ENCODE data around the gene VPS37B. TPM values are rescaled to one million over a fixed set of nuclear protein-coding genes. Genes with fewer than 3 reads are reported as not detected.

VPS37B gene
- total RNA-seq, 1 experiment from 2014 or later: 104 TPM

- peak; percentile 78 for DNase-seq
- Mint-ChIP-seq H3K27ac (ENCODE audit: unreplicated experiment) (peak overlapping the region; percentile 98), H3K9me3 (ENCODE audit: low read depth, unreplicated experiment) (no peaks in the 10 kb centered on the region), H3K4me3 (ENCODE audit: low read depth, unreplicated experiment) (peak overlapping the region; percentile 100), H3K27me3 (ENCODE audit: unreplicated experiment) (no peaks in the 10 kb centered on the region), H3K36me3 (ENCODE audit: insufficient read depth, unreplicated experiment) (peaks cover 75% of the 10 kb centered on the region), H3K4me1 (ENCODE audit: low read depth, unreplicated experiment) (peaks cover 82% of the 10 kb centered on the region)
- intact Hi-C loops (cut with micrococcal nuclease; ENCODE audit: unreplicated experiment): loop anchor here (1.0 to 10.0 kb wide), 4 partner anchors 11 to 348 kb away; partner anchors contain the start of genes MPHOSPH9 and MTRFR
- TF ChIP-seq, protein P1, sequence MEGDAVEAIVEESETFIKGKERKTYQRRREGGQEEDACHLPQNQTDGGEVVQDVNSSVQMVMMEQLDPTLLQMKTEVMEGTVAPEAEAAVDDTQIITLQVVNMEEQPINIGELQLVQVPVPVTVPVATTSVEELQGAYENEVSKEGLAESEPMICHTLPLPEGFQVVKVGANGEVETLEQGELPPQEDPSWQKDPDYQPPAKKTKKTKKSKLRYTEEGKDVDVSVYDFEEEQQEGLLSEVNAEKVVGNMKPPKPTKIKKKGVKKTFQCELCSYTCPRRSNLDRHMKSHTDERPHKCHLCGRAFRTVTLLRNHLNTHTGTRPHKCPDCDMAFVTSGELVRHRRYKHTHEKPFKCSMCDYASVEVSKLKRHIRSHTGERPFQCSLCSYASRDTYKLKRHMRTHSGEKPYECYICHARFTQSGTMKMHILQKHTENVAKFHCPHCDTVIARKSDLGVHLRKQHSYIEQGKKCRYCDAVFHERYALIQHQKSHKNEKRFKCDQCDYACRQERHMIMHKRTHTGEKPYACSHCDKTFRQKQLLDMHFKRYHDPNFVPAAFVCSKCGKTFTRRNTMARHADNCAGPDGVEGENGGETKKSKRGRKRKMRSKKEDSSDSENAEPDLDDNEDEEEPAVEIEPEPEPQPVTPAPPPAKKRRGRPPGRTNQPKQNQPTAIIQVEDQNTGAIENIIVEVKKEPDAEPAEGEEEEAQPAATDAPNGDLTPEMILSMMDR (IDR thresholded peaks at IDR 0.05; ENCODE audit: unreplicated experiment): no peak
- CTCF ChIA-PET: interaction anchor here (1.2 to 3.4 kb wide), 8 partner anchors 11 to 351 kb away, joined by 3 to 16 read pairs (median 10); no protein-coding TSS in a partner anchor
- BruUV-seq (replicated peaks): no TSS peak
Observed at GRCh38 chr12:122886851-122887818, 8.8 kb downstream of the VPS37B start.

DNA sequence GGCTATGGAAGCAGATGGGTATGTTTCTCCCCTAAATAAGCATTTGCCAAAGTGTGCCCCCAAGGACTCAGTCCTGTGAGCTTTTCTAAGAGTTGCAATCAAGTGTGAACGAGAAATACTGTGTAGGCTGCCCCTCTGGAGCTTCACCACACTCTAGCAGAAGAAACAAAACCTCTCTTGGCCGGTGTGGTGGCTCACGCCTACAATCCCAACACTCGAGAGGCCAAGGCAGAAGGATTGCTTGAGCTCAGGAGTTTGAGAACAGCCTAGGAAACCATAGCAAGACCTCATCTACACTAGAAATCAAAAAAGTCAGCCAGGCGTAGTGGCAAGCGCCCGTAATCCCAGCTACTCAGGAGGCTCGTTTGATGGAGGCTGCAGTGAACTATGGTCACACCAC, 9.8 kb downstream of the VPS37B start:
- intact Hi-C loops (cut with micrococcal nuclease; ENCODE audit: unreplicated experiment): loop anchor here (2.0 to 10.0 kb wide), 3 partner anchors 13 to 349 kb away; partner anchors contain the start of genes MPHOSPH9 and MTRFR
- CTCF ChIA-PET: interaction anchor here (0.6 to 1.4 kb wide), 7 partner anchors 8 to 638 kb away, joined by 3 to 10 read pairs (median 4); no protein-coding TSS in a partner anchor
- no peaks in the 10 kb centered on the region for H3K27me3 Mint-ChIP-seq (ENCODE audit: unreplicated experiment)
- no peak for DNase-seq
- H3K4me3 Mint-ChIP-seq (ENCODE audit: low read depth, unreplicated experiment): peak overlapping the region; percentile 100
- TF ChIP-seq, protein P1 (IDR thresholded peaks at IDR 0.05; ENCODE audit: unreplicated experiment): no peak
- no TSS peak for BruUV-seq (replicated peaks)
- no peaks in the 10 kb centered on the region for H3K9me3 Mint-ChIP-seq (ENCODE audit: low read depth, unreplicated experiment)
- H3K27ac Mint-ChIP-seq (ENCODE audit: unreplicated experiment): peak overlapping the region; percentile 98
- peaks cover 69% of the 10 kb centered on the region for H3K36me3 Mint-ChIP-seq (ENCODE audit: insufficient read depth, unreplicated experiment)
- H3K4me1 Mint-ChIP-seq (ENCODE audit: low read depth, unreplicated experiment): peaks cover 82% of the 10 kb centered on the region

- Mint-ChIP-seq H3K27me3 (ENCODE audit: unreplicated experiment) (no peaks in the 10 kb centered on the region), H3K4me1 (ENCODE audit: low read depth, unreplicated experiment) (peaks cover 84% of the 10 kb centered on the region), H3K27ac (ENCODE audit: unreplicated experiment) (peak overlapping the region; percentile 64), H3K9me3 (ENCODE audit: low read depth, unreplicated experiment) (no peaks in the 10 kb centered on the region), H3K4me3 (ENCODE audit: low read depth, unreplicated experiment) (peak overlapping the region; percentile 24), H3K36me3 (ENCODE audit: insufficient read depth, unreplicated experiment) (peaks cover 70% of the 10 kb centered on the region)
- intact Hi-C loops (cut with micrococcal nuclease; ENCODE audit: unreplicated experiment): loop anchor here (10.0 kb wide), 1 partner anchor 350 kb away; the partner anchor contains the start of genes MPHOSPH9 and MTRFR
- CTCF ChIA-PET: interaction anchor here (0.7 to 1.1 kb wide), 2 partner anchors 49 to 81 kb away, joined by 3 to 9 read pairs; partner anchors contain the start of gene ABCB9
- BruUV-seq (replicated peaks): no TSS peak
- TF ChIP-seq, protein P1 (IDR thresholded peaks at IDR 0.05; ENCODE audit: unreplicated experiment): no peak
- no peak for DNase-seq
Observed at GRCh38 chr12:122884860-122885259, 11.1 kb downstream of the VPS37B start.

- H3K4me3 Mint-ChIP-seq (ENCODE audit: low read depth, unreplicated experiment): peak overlapping the region; percentile 24
- BruUV-seq (replicated peaks): no TSS peak
- H3K27me3 Mint-ChIP-seq (ENCODE audit: unreplicated experiment): no peaks in the 10 kb centered on the region
- DNase-seq: no peak
- TF ChIP-seq, protein P1 (IDR thresholded peaks at IDR 0.05; ENCODE audit: unreplicated experiment): no peak
- intact Hi-C loops (cut with micrococcal nuclease; ENCODE audit: unreplicated experiment): loop anchor here (10.0 kb wide), 1 partner anchor 351 kb away; the partner anchor contains the start of genes MPHOSPH9 and MTRFR
- no peaks in the 10 kb centered on the region for H3K9me3 Mint-ChIP-seq (ENCODE audit: low read depth, unreplicated experiment)
- peaks cover 70% of the 10 kb centered on the region for H3K36me3 Mint-ChIP-seq (ENCODE audit: insufficient read depth, unreplicated experiment)
- H3K4me1 Mint-ChIP-seq (ENCODE audit: low read depth, unreplicated experiment): peaks cover 84% of the 10 kb centered on the region
- peak overlapping the region; percentile 64 for H3K27ac Mint-ChIP-seq (ENCODE audit: unreplicated experiment)
- CTCF ChIA-PET: interaction anchor here (1.1 kb wide), 1 partner anchor 82 kb away, joined by 9 read pairs; the partner anchor contains the start of gene ABCB9
Observed at GRCh38 chr12:122884091-122884826, 11.7 kb downstream of the VPS37B start.
